Parathyroid adenoma (tissue), 2 donors: ENCODE measurements around the gene SLC22A23.

ENCODE experiments used
- H2AFZ ChIP-seq: fragments of 300-600 bp; sonication (generic); one replicate; pipeline ENCODE4 v1.7.0; 2017; ENCODE audit warnings: antibody characterized with exemption, mild to moderate bottlenecking
- H3K27ac ChIP-seq: fragments of 300-600 bp; sonication (generic); one replicate; pipeline ENCODE4 v1.7.0; 2017
- H3K27me3 ChIP-seq: fragments of 300-600 bp; sonication (generic); one replicate; pipeline ENCODE4 v1.7.0; 2017; ENCODE audit warnings: low read length; ENCODE audit not compliant: control insufficient read depth, insufficient read depth
- H3K36me3 ChIP-seq: fragments of 300-600 bp; sonication (generic); one replicate; pipeline ENCODE4 v1.7.0; 2017; ENCODE audit warnings: low read length; ENCODE audit not compliant: control insufficient read depth, insufficient read depth
- H3K4me1 ChIP-seq: fragments of 300-600 bp; sonication (generic); one replicate; pipeline ENCODE4 v1.7.0; 2017; ENCODE audit warnings: control low read depth
- H3K4me2 ChIP-seq: fragments of 300-600 bp; sonication (generic); one replicate; pipeline ENCODE4 v1.7.0; 2017; ENCODE audit warnings: low read length
- H3K4me3 ChIP-seq: fragments of 300-600 bp; sonication (generic); one replicate; pipeline ENCODE4 v1.7.0; 2017; ENCODE audit warnings: low read depth, low read length
- H3K79me2 ChIP-seq: fragments of 300-600 bp; sonication (generic); one replicate; pipeline ENCODE4 v1.7.0; 2017; ENCODE audit warnings: control low read depth
- H3K9ac ChIP-seq: fragments of 300-600 bp; sonication (generic); one replicate; pipeline ENCODE4 v1.7.0; 2017; ENCODE audit warnings: mild to moderate bottlenecking
- H3K9me3 ChIP-seq: fragments of 300-600 bp; sonication (generic); one replicate; pipeline ENCODE4 v1.7.0; 2017; ENCODE audit warnings: low read length; ENCODE audit not compliant: control insufficient read depth
- TF ChIP-seq, protein P1 (sequence below): fragments of 300-600 bp; sonication (generic); IDR thresholded peaks from one replicate; pipeline ENCODE4 v1.7.0; 2017; ENCODE audit warnings: antibody characterized with exemption, mild to moderate bottlenecking
- donor health status: primary hyperparathyroidism.

The SLC22A23 gene

DNA sequence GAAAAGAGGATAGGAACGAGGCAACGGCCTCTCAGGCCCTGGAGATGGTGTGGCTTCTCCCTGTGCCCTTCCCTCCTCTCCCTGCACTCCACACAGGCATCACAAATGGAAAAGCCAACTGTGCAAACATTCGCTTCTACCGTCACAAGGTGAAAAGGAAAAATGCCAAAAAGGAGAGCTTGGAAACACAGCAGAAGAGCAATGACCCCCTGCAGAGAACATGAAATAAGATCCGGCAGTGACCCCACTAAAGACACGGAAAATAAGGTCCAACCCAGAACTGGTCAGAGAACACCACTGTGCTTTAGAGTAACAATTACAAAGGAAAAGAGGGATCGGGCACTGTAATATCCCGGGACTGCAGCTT lies 63.0 kb downstream of the SLC22A23 start:
- Histone ChIP-seq H3K79me2 (peaks cover 24% of the 10 kb centered on the region), H3K4me2 (no peak overlapping the region), H3K36me3 (no peaks in the 10 kb centered on the region), H3K9me3 (no peaks in the 10 kb centered on the region), H2AFZ (no peak overlapping the region), H3K4me1 (no peaks in the 10 kb centered on the region), H3K27ac (no peak overlapping the region), H3K27me3 (no peaks in the 10 kb centered on the region), H3K4me3 (no peak overlapping the region), H3K9ac (no peak overlapping the region)
- TF ChIP-seq, protein P1, sequence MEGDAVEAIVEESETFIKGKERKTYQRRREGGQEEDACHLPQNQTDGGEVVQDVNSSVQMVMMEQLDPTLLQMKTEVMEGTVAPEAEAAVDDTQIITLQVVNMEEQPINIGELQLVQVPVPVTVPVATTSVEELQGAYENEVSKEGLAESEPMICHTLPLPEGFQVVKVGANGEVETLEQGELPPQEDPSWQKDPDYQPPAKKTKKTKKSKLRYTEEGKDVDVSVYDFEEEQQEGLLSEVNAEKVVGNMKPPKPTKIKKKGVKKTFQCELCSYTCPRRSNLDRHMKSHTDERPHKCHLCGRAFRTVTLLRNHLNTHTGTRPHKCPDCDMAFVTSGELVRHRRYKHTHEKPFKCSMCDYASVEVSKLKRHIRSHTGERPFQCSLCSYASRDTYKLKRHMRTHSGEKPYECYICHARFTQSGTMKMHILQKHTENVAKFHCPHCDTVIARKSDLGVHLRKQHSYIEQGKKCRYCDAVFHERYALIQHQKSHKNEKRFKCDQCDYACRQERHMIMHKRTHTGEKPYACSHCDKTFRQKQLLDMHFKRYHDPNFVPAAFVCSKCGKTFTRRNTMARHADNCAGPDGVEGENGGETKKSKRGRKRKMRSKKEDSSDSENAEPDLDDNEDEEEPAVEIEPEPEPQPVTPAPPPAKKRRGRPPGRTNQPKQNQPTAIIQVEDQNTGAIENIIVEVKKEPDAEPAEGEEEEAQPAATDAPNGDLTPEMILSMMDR: no peak

DNA sequence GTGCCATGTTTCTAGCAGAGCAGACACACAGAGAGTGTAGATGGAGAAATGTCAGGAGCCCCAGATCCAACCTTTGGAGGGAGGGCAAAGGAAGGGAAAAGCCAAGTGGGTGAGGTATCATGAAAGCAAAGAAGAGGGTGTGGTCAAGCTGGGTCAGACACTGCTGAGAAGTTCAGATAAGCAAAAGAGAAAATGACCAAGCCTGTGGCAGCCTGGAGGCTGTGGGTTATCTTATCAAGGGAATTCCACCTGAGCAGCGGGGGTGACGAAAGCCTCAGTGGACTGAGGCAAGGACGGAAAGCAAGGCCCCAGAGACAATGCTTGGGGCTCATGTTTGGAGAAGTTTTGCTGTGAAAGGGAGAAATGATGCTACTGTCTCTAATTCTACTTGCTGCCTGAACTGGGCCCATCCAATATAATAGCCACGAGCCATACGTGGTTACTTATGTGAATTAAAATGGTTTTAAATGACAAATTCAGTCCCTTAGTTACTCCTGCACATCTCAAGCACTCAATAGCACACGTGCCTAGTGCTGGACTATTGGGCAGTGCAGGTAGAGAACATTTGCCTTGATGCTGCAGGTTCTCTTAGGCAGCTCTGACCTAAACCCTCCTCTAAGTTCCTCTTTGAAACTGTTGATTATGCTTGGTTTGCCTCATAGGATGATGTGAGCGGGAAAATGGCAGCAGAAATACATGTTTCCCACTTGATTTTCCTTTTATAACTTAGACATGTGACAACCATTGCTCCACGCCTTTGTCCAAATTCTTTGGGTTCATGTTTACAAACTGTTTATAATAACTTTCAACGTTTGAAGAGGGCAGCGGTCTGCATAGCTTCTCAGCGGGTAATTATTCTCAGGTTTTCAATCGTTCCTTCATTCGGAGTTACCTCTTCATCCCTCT lies 63.7 kb downstream of the SLC22A23 start:
- Histone ChIP-seq H3K36me3 (no peaks in the 10 kb centered on the region), H3K4me3 (no peak overlapping the region), H3K4me1 (no peaks in the 10 kb centered on the region), H3K9me3 (no peaks in the 10 kb centered on the region), H3K27me3 (no peaks in the 10 kb centered on the region), H3K4me2 (no peak overlapping the region), H3K27ac (no peak overlapping the region), H3K9ac (no peak overlapping the region), H2AFZ (no peak overlapping the region), H3K79me2 (peaks cover 20% of the 10 kb centered on the region)
- TF ChIP-seq, protein P1: no peak

DNA sequence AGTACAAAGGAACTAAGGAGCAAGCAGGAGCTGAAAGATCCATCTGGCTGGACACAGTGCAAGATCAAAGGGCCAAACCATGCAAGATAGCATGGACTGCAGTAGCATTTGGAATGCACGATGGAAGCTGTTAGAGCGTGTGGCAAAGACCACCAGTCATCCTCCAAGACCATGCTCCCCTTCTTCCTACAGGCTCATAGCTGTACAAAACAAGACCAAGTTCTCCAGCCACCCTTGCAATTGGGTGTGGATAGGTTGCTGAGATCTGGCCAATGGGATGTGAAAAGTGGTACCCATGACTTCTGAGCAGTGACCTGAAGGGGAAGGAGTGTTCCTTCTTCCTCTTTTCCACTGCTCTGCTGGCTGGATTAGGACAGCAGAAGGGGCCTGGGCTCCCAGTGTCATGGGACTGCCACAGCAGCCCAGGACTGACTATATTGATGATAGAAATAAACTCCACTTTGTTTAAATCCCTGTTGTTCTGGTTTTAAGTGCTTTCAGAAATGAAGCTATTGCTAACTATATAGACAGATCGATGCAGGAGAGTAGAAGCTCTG lies 64.9 kb downstream of the SLC22A23 start:
- H3K27me3 ChIP-seq: no peaks in the 10 kb centered on the region
- no peak overlapping the region for H2AFZ ChIP-seq
- H3K27ac ChIP-seq: no peak overlapping the region
- peaks cover 12% of the 10 kb centered on the region for H3K79me2 ChIP-seq
- H3K4me3 ChIP-seq: no peak overlapping the region
- no peaks in the 10 kb centered on the region for H3K36me3 ChIP-seq
- TF ChIP-seq, protein P1: no peak
- no peaks in the 10 kb centered on the region for H3K4me1 ChIP-seq
- H3K4me2 ChIP-seq: no peak overlapping the region
- no peak overlapping the region for H3K9ac ChIP-seq
- no peaks in the 10 kb centered on the region for H3K9me3 ChIP-seq

DNA sequence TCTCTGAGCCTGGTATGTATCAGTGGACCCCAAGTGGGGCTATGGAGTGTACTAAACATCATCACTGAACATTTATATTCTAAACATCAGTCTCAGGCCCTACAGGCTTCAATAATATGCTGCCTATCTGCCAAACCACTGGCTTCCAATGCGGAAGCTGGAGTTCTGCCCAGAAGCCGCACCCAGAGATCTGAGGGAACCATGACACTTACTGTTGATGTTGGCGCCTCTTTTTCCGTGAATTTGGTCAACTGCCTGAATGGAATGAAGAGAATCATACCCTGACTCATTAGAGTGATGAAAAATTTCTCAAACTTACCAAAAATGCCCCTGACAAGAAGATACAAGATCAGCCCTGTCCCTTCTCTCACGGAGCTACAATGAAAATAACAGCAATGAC lies 66.2 kb downstream of the SLC22A23 start:
- Histone ChIP-seq H3K27ac (no peak overlapping the region), H3K4me1 (no peaks in the 10 kb centered on the region), H3K4me2 (no peak overlapping the region), H3K79me2 (peaks cover 9% of the 10 kb centered on the region), H3K4me3 (no peak overlapping the region), H3K9ac (no peak overlapping the region), H2AFZ (no peak overlapping the region), H3K27me3 (no peaks in the 10 kb centered on the region), H3K36me3 (no peaks in the 10 kb centered on the region), H3K9me3 (no peaks in the 10 kb centered on the region)
- TF ChIP-seq, protein P1: no peak
